GM19193 (cell line): ENCODE results near the gene ERVW-1.

Experiments used
- POLR2A ChIP-seq: IDR thresholded peaks from 4 replicates; pipeline ENCODE4 v1.6.1; 2011; ENCODE audit not compliant: insufficient read depth, insufficient read length; ENCODE audit errors: extremely low read depth

ERVW-1 gene

GRCh38 chr7:92478095-92478494 is 349 bp upstream of the ERVW-1 start:
- TF ChIP-seq POLR2A, result no peak

DNA sequence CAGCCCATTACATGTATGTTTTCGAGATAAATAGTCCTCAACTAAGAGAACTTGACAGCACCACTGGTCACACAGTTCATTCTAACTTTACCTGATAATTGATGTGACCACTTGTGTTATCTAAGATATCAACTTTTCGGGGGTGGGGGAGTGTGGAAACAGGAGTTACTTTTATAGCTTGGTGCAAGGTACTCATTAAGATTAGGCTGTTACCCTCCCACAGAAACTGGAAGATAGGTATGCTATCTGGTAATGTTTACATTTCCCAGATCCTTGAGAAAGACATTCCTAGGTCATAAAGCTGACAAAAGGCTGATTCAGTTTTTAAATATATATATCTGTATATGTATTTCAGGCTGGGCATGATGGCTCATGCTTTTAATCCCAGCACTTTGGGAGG is 11.1 kb downstream of the ERVW-1 start:
- no peak for TF ChIP-seq POLR2A

DNA sequence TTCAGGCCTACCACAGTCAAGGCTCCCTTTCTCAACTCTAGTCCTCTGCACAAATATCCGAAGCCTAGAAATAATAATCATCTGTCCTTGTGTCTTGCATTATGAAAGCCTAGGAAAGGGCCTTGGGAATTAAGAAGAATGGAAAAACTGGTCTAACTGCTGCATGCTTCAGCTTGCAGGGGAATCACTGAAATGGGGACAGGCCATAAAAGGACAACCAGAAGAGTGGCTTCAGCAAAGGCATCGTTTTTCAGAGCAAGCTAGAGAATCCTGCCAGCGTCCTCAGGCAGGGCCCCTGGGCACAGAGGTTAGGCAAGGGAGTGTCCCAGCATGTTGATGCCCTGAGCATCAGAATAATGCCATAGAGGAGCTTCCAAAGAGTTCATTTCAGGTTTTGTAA is 13.2 kb downstream of the ERVW-1 start:
- no peak for TF ChIP-seq POLR2A

DNA sequence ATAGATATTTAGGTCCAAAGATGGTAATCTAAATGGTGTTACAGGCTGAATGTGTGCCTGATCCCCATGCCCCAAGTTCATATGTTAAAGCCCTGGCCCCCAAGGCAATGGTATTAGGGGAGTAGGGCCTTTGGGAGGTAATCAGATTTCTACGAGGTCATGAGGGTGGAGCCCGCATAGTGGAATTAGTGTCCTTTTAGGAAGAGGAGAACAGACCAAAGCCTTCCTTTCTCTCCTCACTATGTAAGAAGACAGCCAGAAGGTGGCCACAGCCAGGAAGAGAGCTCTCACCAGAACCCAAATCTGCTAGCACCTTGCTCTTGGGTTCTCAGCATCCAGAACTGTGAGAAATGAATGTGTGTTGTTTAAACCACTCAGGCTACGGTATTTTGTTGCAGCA is 15.2 kb downstream of the ERVW-1 start:
- no peak for TF ChIP-seq POLR2A

DNA sequence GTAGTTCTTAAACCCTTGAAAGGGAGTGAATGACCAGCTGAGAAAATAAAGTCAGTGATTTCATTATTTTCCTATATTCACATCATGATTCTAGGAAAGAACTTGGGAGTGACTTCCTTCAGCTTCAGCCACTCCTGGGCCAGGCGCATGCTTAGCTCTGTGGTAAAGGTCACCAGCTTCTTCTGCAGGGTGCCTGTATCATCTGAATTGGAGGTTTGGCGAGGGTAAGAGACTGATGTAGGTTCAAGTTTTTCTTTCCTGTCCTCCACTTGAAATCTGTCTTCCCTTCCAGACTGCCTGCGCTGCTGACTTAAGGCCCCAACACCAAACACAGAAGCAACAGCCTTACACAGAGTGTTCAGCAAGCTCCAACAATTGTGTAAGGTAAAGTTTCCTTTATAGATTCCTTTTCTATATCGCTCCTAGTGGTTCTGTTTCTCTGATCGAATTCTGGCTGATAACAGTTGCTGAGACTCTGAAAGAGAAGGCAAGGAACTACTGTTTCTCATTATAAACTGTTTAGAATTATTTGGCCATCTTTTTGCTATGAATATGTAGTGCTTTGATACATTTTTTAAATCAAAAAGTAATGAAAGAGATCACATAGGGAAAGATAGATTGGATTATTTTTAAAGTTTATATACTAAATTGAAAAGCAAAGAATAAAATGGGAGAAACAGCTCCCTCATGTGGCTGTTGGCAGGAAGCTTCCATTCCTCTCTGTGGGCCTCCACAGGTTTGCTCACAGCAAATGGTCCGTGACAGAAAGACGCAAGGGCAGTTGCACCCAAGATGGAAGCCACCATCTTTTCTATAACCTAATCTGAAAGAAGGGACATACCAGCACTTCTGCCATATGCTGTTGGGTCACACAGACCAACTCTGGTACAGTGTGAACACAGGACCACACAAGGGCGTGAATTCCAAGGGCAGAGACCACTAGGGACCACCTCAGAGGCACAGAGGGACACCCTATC is 16.4 kb downstream of the ERVW-1 start:
- no peak for TF ChIP-seq POLR2A

DNA sequence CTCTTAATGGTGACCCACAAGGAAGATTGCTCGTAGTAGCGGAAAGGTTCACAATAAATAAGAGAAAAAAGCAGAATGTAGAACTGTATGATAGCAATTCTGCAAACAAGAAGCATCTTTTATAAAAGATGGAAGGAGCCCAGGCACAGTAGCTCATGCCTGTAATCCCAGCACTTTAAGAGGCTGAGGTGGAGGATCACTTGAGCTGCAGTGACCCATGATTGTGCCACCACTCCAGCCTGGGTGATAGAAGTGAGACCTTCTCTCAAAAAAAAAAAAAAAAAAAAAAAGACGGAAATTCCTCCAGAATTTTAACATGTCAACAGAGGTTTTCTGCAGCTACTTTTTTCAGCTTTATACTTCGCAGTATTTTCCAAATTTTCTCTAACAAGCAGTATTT is 17.2 kb downstream of the ERVW-1 start:
- TF ChIP-seq POLR2A, result no peak

- TF ChIP-seq POLR2A, result no peak
These were observed 17.6 kb downstream of the ERVW-1 start for GRCh38 chr7:92460109-92460508.

- TF ChIP-seq POLR2A, result no peak
These were observed 21.5 kb downstream of the ERVW-1 start for GRCh38 chr7:92456236-92456635.

- TF ChIP-seq POLR2A, result no peak
These were observed 26.1 kb downstream of the ERVW-1 start for GRCh38 chr7:92451645-92452044.

DNA sequence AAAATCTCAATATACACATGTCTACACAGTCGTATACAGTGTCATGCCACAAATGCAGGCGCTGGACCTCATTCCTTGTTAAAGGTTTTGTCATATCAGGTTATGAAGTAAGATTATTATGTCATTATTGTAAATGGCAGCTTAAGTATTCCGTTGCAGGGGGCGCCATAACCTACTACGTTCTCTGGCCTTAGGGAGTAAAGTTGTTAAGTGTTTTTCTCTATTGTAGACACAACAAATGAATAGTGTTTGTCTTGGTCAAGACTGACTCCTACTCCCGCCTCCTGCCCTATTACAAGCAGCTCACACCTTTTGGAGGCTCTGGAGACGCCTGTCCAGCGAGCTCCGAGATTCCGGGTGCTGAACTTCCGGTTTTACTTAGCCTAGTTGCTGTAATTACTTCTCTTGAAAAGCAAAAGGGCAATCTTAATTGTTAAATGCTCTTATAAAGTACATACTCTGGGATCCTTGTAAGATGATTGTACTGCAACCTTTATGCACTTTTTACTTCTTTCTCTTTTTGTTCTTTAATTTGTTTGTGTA is 29.5 kb downstream of the ERVW-1 start:
- no peak for TF ChIP-seq POLR2A

GRCh38 chr7:92447345-92448204 is 30.2 kb downstream of the ERVW-1 start, which contains the start of gene GATAD1:
TSS of gene GATAD1 (plus strand) at chr7:92447482. CDS start at chr7:92447730, 248 bp downstream.
- TF ChIP-seq POLR2A, result peak; percentile 75

- TF ChIP-seq POLR2A, result no peak
These were observed 30.8 kb downstream of the ERVW-1 start for GRCh38 chr7:92446869-92447344.

DNA sequence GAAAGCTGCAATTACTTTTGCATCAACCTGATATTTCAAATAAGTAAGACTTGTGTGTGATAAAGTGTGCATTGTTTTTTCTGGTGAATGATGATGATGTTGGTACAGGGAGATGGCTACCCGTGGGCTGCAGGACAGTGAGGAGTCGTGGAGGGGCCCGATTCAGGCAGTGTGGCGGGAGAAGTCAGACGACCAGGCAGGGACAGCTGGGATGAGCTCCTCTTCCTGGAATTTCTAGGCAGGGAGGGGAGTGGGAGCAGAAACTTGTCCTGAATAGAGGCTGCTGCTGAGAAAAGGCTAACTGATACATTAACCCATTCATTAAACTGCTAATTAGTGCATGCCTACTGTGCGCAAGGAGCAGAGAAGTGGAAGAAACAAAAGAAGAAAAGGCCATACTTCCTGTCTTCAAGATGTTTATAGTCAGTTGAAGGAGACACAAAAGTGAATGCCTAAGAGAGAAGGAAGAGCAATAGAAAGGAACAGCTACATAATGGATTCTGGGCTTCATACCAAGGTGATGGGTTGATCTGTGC is 39.7 kb downstream of the ERVW-1 start:
- TF ChIP-seq POLR2A, result no peak

DNA sequence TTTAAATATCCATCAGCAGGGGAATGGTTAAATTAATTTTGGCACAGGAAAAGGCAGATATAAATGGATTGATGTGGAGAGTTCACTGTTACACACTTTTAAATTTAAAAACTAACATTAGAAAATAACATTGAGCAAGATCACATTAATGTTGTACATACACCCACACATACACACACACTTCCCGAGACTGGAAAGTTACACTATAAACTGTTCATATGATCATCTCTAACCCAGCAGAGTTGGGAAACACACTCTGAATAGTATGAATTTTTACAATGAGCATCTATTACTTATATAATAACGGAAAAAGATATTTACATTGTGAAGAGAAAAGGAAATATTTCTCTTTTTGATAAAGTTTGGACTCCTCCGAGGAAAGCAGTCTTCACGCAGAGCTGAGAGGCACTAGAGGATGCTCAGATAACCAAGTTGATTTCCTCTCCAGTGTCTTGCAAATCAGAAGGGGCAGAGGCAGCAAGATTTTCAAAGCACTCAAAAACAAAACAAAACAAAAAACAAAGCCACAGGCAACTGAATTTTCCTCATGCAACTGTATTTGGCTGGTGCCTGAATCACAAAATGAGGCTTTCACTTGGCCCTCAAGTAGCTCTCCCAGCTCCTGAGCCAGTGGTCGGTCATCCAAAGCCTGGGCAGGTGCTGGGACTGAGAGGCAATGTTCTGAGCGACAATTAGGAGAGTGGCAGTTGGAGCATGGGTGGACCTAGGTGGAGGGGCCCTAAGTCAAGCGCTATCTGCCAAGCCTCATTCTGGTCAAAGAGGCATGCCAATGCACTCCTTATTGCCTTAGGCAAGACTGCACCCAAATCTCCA is 40.9 kb downstream of the ERVW-1 start:
- TF ChIP-seq POLR2A, result no peak
